Endothelial cell of umbilical vein (primary cell): ENCODE results near the gene HGFAC. TPM values are rescaled to one million over a fixed set of nuclear protein-coding genes. Genes with fewer than 3 reads are reported as not detected.

Experiments used
- BruUV-seq: library from RNA; stranded (reverse); fragments of 400-500 nt; replicated peaks from 2 replicates; lab custom pipeline; 2021; lab: Mats Ljungman, UMichigan
- CTCF ChIA-PET: fragments of 300-600, 350-600 bp; sonication (Branson Sonifier 250); formaldehyde crosslinking; loops from one replicate; lab custom pipeline; 2021; ENCODE audit warnings: antibody characterized with exemption, inconsistent platforms; lab: Charles Lee
- POLR2A ChIA-PET: fragments of 300-600, 350-600 bp; sonication (Branson Sonifier 250); formaldehyde crosslinking; loops from one replicate; lab custom pipeline; 2021; ENCODE audit warnings: antibody characterized with exemption, inconsistent platforms; lab: Charles Lee
- DNase-seq: peaks from one replicate; pipeline ENCODE4 v3.0.0-alpha.2; 2011; ENCODE audit warnings: low read depth, low spot score
- FAIRE-seq: peaks from 2 replicates; lab custom pipeline; 2011; peaks lifted over from hg19 to GRCh38; lab: Jason Lieb, UNC
- H2AFZ ChIP-seq: 2 replicates; pipeline ENCODE4 v1.6.0; 2012; ENCODE audit warnings: low read depth, low read length, control low read depth, inconsistent platforms
- H3K27ac ChIP-seq: 2 replicates; pipeline ENCODE4 v1.5.1; 2011; ENCODE audit warnings: low read depth, mild to moderate bottlenecking, control low read depth, low read length, moderate library complexity; ENCODE audit not compliant: insufficient read depth
- H3K27me3 ChIP-seq, 2 experiments: 2 replicates each; pipeline versions ENCODE4 v1.6.0 to v1.6.1; 2011; ENCODE audit warnings: low read length in 2 of 2, mixed read lengths in 1 of 2; ENCODE audit not compliant: control insufficient read depth in 2 of 2, insufficient read depth in 2 of 2
- H3K36me3 ChIP-seq, 2 experiments: 2 replicates in 1 of 2; 3 replicates in 1 of 2; pipeline ENCODE4 v1.5.1; 2011; ENCODE audit warnings: low read length in 2 of 2, mild to moderate bottlenecking in 1 of 2, moderate library complexity in 1 of 2; ENCODE audit not compliant: control insufficient read depth in 2 of 2, insufficient read depth in 2 of 2; ENCODE audit errors: extremely low read depth in 1 of 2
- H3K4me1 ChIP-seq: 3 replicates; pipeline ENCODE4 v1.5.1; 2011; ENCODE audit warnings: mild to moderate bottlenecking, low read length; ENCODE audit not compliant: control insufficient read depth, insufficient read depth; ENCODE audit errors: extremely low read depth
- H3K4me2 ChIP-seq: 2 replicates; pipeline ENCODE4 v1.6.1; 2011; ENCODE audit warnings: low read length, control low read depth, mixed read lengths; ENCODE audit not compliant: insufficient read depth
- H3K4me3 ChIP-seq, 3 experiments: fragments of 200-600 bp in 1 of 3; sonication (generic), shearing (Covaris generic) in 1 of 3; replicated peaks in 1 of 3; 2 replicates each; pipeline ENCODE4 v1.5.1; 2011 to 2016; ENCODE audit warnings: control low read depth in 3 of 3, low read length in 3 of 3, mild to moderate bottlenecking in 2 of 3, inconsistent platforms in 1 of 3, low read depth in 1 of 3, moderate library complexity in 1 of 3; ENCODE audit not compliant: insufficient read depth in 1 of 3
- H3K79me2 ChIP-seq: 2 replicates; pipeline ENCODE4 v1.6.0; 2012; ENCODE audit warnings: low read length, inconsistent platforms; ENCODE audit not compliant: control insufficient read depth, insufficient read depth
- H3K9ac ChIP-seq: replicated peaks from 2 replicates; pipeline ENCODE3; 2011; ENCODE audit warnings: low read length, control low read depth; ENCODE audit not compliant: insufficient read depth; ENCODE audit errors: extremely low read depth
- H3K9me1 ChIP-seq: replicated peaks from 3 replicates; pipeline ENCODE4 v1.6.0; 2011; ENCODE audit warnings: mild to moderate bottlenecking, low read length; ENCODE audit not compliant: control insufficient read depth, insufficient read depth; ENCODE audit errors: extremely low read depth
- H3K9me3 ChIP-seq: replicated peaks from 2 replicates; pipeline ENCODE4 v1.5.1; 2012; ENCODE audit warnings: low read length, inconsistent platforms; ENCODE audit not compliant: control insufficient read depth, insufficient read depth
- H4K20me1 ChIP-seq: replicated peaks from 2 replicates; pipeline ENCODE3; 2011; ENCODE audit warnings: mild to moderate bottlenecking, low read length; ENCODE audit not compliant: control insufficient read depth, insufficient read depth; ENCODE audit errors: extremely low read depth
- CTCF ChIP-seq, 2 donors: IDR thresholded peaks; 1 replicate in 1 of 2; 2 replicates in 1 of 2; pipeline ENCODE4 v1.5.1; 2011; ENCODE audit warnings: low read length in 2 of 2, mild to moderate bottlenecking in 2 of 2, moderate library complexity in 2 of 2, control low read depth in 1 of 2, inconsistent platforms in 1 of 2, low read depth in 1 of 2; ENCODE audit not compliant: insufficient read depth in 1 of 2; ENCODE audit errors: extremely low read depth in 1 of 2
- EZH2 ChIP-seq: IDR thresholded peaks from 2 replicates; pipeline ENCODE4 v1.6.1; 2012; ENCODE audit warnings: borderline replicate concordance, low read depth, mild to moderate bottlenecking, moderate library complexity, low read length, inconsistent platforms; ENCODE audit not compliant: severe bottlenecking
- FOS ChIP-seq: IDR thresholded peaks from 2 replicates; pipeline ENCODE4 v1.6.1; 2011; ENCODE audit warnings: mild to moderate bottlenecking, low read length, moderate library complexity, borderline replicate concordance; ENCODE audit not compliant: insufficient read depth
- MAX ChIP-seq: IDR thresholded peaks from 2 replicates; pipeline ENCODE4 v1.6.1; 2011; ENCODE audit not compliant: insufficient read depth, insufficient read length
- MYC ChIP-seq: IDR thresholded peaks from one replicate; pipeline ENCODE4 v1.6.1; 2011; ENCODE audit warnings: mild to moderate bottlenecking, low read depth, low read length
- POLR2AphosphoS5 ChIP-seq: IDR thresholded peaks from 2 replicates; pipeline ENCODE4 v1.6.1; 2012; ENCODE audit warnings: low read depth, mild to moderate bottlenecking, control low read depth, low read length, moderate library complexity; ENCODE audit not compliant: insufficient read depth
- dilution Hi-C: fragments of 300-500 bp; cut with MboI; formaldehyde crosslinking; loops from one replicate; pipeline ENCODE4 v1.15.0; 2019; ENCODE audit warnings: low sequenced_read_pairs; ENCODE audit not compliant: extremely low pct_ligation_motif_present
- intact Hi-C: fragments of 100-400 bp; cut with micrococcal nuclease; formaldehyde crosslinking; loops from one replicate; pipeline ENCODE4 v1.10.0; 2022
- polyA plus RNA-seq, 4 experiments: library from polyadenylated mRNA; depleted of rRNA in 3 of 4; stranded (reverse) in 3 of 4; unstranded in 1 of 4; fragments of >200 nt; gene quantifications; 2 replicates each; pipeline versions ENCODE4 v1.2.1 to v1.2.3, GENCODE V29; 2011 to 2012; ENCODE audit warnings: missing spikeins in 1 of 4
- total RNA-seq: library from RNA; stranded (reverse); gene quantifications from 2 replicates; pipeline ENCODE4 v1.2.3, GENCODE V29; 2021

The HGFAC gene
- total and polyA plus RNA-seq, 2 donors (not counting 3 experiments of a cell fraction or from before 2014, with no cell fraction given): 0.36 to 0.49 TPM

GRCh38 chr4:3493720-3494461 lies 52.1 kb downstream of the HGFAC start:
- Histone ChIP-seq H3K9ac (no peak overlapping the region), H3K27me3 (peaks cover 2 to 7% of the 10 kb centered on the region in 2 experiments), H4K20me1 (no peaks in the 10 kb centered on the region), H3K9me3 (no peaks in the 10 kb centered on the region), H3K27ac (no peak overlapping the region), H3K4me3 (no peak overlapping the region), H2AFZ (no peak overlapping the region), H3K4me1 (no peaks in the 10 kb centered on the region), H3K79me2 (no peaks in the 10 kb centered on the region), H3K4me2 (no peak overlapping the region), H3K36me3 (no peaks in the 10 kb centered on the region), H3K9me1 (no peaks in the 10 kb centered on the region)
- ChIA-PET POLR2A (no interaction called here), CTCF (interaction anchor here (1.5 kb wide), 1 partner anchor 13 kb away, joined by 15 read pairs; no protein-coding TSS in a partner anchor)
- intact Hi-C loops: no loop called here
- BruUV-seq: no TSS peak
- dilution Hi-C loops: no loop called here
- FAIRE-seq (no peak), DNase-seq (no peak)
- TF ChIP-seq POLR2AphosphoS5 (no peak), CTCF (IDR thresholded peaks at IDR 0.05; ENCODE audit: extremely low read depth in 1 of 2, insufficient read depth in 1 of 2, low read depth in 1 of 2, low read length in 2 of 2) (no peak)

- H2AFZ ChIP-seq: no peak overlapping the region
- H3K27me3 ChIP-seq: peaks cover 2 to 7% of the 10 kb centered on the region in 2 experiments
- H3K9me3 ChIP-seq: no peaks in the 10 kb centered on the region
- intact Hi-C loops: no loop called here
- H4K20me1 ChIP-seq: no peaks in the 10 kb centered on the region
- H3K9me1 ChIP-seq: no peaks in the 10 kb centered on the region
- BruUV-seq: no TSS peak
- H3K9ac ChIP-seq: no peak overlapping the region
- dilution Hi-C loops: no loop called here
- ChIA-PET CTCF (interaction anchor here (1.5 kb wide), 1 partner anchor 14 kb away, joined by 15 read pairs; no protein-coding TSS in a partner anchor), POLR2A (no interaction called here)
- no peaks in the 10 kb centered on the region for H3K4me1 ChIP-seq
- H3K4me2 ChIP-seq: no peak overlapping the region
- H3K36me3 ChIP-seq: no peaks in the 10 kb centered on the region
- no peaks in the 10 kb centered on the region for H3K79me2 ChIP-seq
- no peak for FAIRE-seq
- TF ChIP-seq FOS (no peak), EZH2 (no peak), MYC (no peak), MAX (no peak), CTCF (IDR thresholded peaks at IDR 0.05; ENCODE audit: extremely low read depth in 1 of 2, insufficient read depth in 1 of 2, low read depth in 1 of 2, low read length in 2 of 2) (no peak)
- no peak overlapping the region for H3K4me3 ChIP-seq
- no peak for DNase-seq
- H3K27ac ChIP-seq: no peak overlapping the region
Observed at GRCh38 chr4:3494462-3494871, 52.7 kb downstream of the HGFAC start.
